ENCODE results near the gene KRT36. TPM values are rescaled to one million over a fixed set of nuclear protein-coding genes. Genes with fewer than 3 reads are reported as not detected.

Gene KRT36
- polyA plus RNA-seq, 3 donors, result 0.24 to 0.87 (median 0.25) TPM

DNA sequence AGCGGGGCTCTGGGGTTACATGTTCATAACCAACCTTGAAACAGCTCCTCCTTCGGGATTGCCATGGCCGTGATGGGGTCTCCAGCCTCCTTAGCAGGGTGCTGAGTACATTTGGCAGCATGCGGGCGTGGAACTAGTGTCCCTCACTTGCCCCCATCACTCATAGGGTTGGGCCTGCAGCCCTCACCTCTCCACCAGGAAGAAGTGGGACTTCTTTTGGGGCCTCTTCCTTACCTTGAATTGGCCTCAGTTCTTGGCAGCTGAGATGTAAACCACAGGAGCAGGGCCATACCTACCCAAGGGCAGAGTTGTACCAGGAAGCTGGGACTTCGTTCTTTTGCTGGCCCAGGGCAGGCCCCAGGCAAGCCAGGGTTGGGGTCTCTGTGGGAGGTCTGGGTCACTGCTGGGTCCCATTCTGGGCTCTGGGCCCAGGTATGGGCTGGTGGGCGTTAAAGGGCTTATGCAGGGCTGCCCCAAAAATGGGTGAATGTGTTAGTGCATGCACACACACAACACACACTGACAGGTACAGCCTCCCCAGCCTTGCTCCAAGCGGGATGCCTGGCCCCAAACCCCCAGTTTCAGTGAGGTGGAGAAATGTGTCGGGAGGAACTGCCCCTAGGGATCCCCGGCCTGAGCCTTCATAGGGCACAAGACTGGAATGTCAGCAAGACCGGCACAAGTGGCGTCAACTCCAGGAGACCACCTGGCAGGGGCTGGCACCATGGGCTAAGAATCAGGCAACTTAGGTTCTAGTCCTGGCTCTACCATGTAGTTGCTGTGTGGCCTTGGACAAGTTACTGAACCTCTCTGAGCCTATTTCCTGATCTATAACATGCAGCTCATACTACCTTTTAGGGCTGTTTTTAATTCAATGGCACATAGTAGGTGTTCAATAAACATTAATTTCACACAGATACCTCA is 32.9 kb upstream of the KRT36 start:
- Mint-ChIP-seq H3K36me3 (no peaks in the 10 kb centered on the region), H3K9me3 (peaks cover 0 to 11% (median 2%) of the 10 kb centered on the region in 7 donors), H3K4me1 (peaks cover 10% of the 10 kb centered on the region), H3K27me3 (ENCODE audit: low read depth in 3 of 3) (peaks cover 29 to 40% (median 31%) of the 10 kb centered on the region in 3 donors), H3K27ac (no peak overlapping the region), H3K4me3 (no peak overlapping the region)
- WGBS (ENCODE audit: insufficient coverage), result 98% methylated on average over 9 of the region's 12 CpGs
- intact Hi-C loops (cut with micrococcal nuclease), result no loop called here
- peaks cover 9 to 15% of the 10 kb centered on the region in 2 donors for H3K4me1 ChIP-seq (ENCODE audit: control insufficient read depth in 1 of 2, insufficient read depth in 2 of 2, low read length in 2 of 2)
- H3K9ac ChIP-seq (ENCODE audit: insufficient read depth, low read length, poor library complexity, severe bottlenecking), result no peak overlapping the region
- H3K27ac ChIP-seq (ENCODE audit: low read depth in 1 of 2, low read length in 2 of 2), result no peak overlapping the region
- DNase-seq, result no peak
- H3K36me3 ChIP-seq (replicated peaks in 1 of 2; ENCODE audit: control insufficient read depth in 1 of 2, insufficient read depth in 2 of 2, low read length in 2 of 2), result no peaks in the 10 kb centered on the region
- H3K4me3 ChIP-seq (replicated peaks in 1 of 3; ENCODE audit: low read depth in 2 of 3, low read length in 3 of 3), result no peak overlapping the region
- TF ChIP-seq, protein P1, sequence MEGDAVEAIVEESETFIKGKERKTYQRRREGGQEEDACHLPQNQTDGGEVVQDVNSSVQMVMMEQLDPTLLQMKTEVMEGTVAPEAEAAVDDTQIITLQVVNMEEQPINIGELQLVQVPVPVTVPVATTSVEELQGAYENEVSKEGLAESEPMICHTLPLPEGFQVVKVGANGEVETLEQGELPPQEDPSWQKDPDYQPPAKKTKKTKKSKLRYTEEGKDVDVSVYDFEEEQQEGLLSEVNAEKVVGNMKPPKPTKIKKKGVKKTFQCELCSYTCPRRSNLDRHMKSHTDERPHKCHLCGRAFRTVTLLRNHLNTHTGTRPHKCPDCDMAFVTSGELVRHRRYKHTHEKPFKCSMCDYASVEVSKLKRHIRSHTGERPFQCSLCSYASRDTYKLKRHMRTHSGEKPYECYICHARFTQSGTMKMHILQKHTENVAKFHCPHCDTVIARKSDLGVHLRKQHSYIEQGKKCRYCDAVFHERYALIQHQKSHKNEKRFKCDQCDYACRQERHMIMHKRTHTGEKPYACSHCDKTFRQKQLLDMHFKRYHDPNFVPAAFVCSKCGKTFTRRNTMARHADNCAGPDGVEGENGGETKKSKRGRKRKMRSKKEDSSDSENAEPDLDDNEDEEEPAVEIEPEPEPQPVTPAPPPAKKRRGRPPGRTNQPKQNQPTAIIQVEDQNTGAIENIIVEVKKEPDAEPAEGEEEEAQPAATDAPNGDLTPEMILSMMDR (IDR thresholded peaks at IDR 0.05), result no peak
- peaks cover 0 to 11% of the 10 kb centered on the region in 2 donors for H3K9me3 ChIP-seq (replicated peaks in 1 of 2; ENCODE audit: control insufficient read depth in 1 of 2, insufficient read depth in 1 of 2, low read length in 2 of 2)
- peaks cover 8 to 28% of the 10 kb centered on the region in 2 donors for H3K27me3 ChIP-seq (ENCODE audit: control insufficient read depth in 2 of 2, insufficient read depth in 2 of 2, low read length in 2 of 2)
- no peaks in the 10 kb centered on the region for H3K79me2 ChIP-seq (ENCODE audit: insufficient read depth, low read length)
- H2AFZ ChIP-seq (ENCODE audit: insufficient read depth, low read depth, low read length, poor library complexity, severe bottlenecking), result no peak overlapping the region
- H4K20me1 ChIP-seq (ENCODE audit: insufficient read depth, low read length), result no peaks in the 10 kb centered on the region
- no peak overlapping the region for H3K4me2 ChIP-seq (replicated peaks; ENCODE audit: extremely low read depth, low read length, poor library complexity, severe bottlenecking)

DNA sequence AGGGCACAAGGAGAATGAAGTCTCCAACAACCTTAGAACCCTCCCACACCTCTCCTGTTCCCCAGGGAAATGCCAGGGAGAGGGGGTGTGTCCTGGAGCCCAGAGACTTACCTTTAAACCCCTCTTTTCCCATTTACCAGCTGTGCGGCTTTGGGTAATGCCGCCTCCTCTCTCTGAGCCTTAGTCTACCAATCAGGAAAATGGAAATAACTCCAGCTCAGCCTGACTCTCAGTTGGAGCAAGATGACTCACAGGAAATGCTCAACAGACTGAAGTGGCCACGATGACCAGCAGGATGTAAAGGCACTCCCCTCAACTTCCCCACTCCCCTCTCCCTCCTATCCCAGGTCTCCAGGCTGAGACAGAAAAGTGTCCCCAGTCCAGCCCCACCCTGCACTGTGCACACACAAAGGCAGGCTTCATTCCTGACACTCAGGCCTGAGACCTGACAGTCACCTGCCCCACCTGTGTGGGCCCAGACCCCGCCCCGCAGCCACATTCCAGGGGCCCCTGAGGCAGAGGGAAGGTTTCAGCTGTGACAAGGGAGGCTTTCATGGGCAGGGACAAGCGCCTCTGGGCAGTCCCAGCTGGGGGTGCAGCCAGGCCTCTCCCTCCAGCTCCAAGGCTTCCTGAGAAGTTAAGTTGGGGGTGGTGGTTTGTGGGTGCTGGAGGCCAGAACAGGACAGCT is 32.0 kb upstream of the KRT36 start:
- H3K9ac ChIP-seq (ENCODE audit: insufficient read depth, low read length, poor library complexity, severe bottlenecking), result peak overlapping the region; percentile 21
- peaks cover 0 to 4% (median 0%) of the 10 kb centered on the region in 7 donors for H3K9me3 Mint-ChIP-seq
- H3K4me3 ChIP-seq (replicated peaks in 1 of 3; ENCODE audit: low read depth in 2 of 3, low read length in 3 of 3), result no peak overlapping the region
- peaks cover 9 to 11% of the 10 kb centered on the region in 2 donors for H3K4me1 ChIP-seq (ENCODE audit: control insufficient read depth in 1 of 2, insufficient read depth in 2 of 2, low read length in 2 of 2)
- no peaks in the 10 kb centered on the region for H4K20me1 ChIP-seq (ENCODE audit: insufficient read depth, low read length)
- intact Hi-C loops (cut with micrococcal nuclease), result no loop called here
- DNase-seq, result peak; percentile 45 to 74 (median 55)
- no peaks in the 10 kb centered on the region for H3K36me3 ChIP-seq (replicated peaks in 1 of 2; ENCODE audit: control insufficient read depth in 1 of 2, insufficient read depth in 2 of 2, low read length in 2 of 2)
- peaks cover 20 to 32% (median 23%) of the 10 kb centered on the region in 3 donors for H3K27me3 Mint-ChIP-seq (ENCODE audit: low read depth in 3 of 3)
- 70% methylated on average over 5 of the region's 6 CpGs for WGBS (ENCODE audit: insufficient coverage)
- H2AFZ ChIP-seq (ENCODE audit: insufficient read depth, low read depth, low read length, poor library complexity, severe bottlenecking), result no peak overlapping the region
- no peaks in the 10 kb centered on the region for H3K79me2 ChIP-seq (ENCODE audit: insufficient read depth, low read length)
- H3K4me2 ChIP-seq (replicated peaks; ENCODE audit: extremely low read depth, low read length, poor library complexity, severe bottlenecking), result no peak overlapping the region
- no peaks in the 10 kb centered on the region for H3K36me3 Mint-ChIP-seq
- TF ChIP-seq, protein P1 (IDR thresholded peaks at IDR 0.05), result no peak
- no peak overlapping the region for H3K4me3 Mint-ChIP-seq
- H3K27ac ChIP-seq (ENCODE audit: low read depth in 1 of 2, low read length in 2 of 2), result no peak overlapping the region
- peak overlapping the region in 2 of 7 donors; percentile 20 to 35 for H3K27ac Mint-ChIP-seq
- H3K27me3 ChIP-seq (ENCODE audit: control insufficient read depth in 2 of 2, insufficient read depth in 2 of 2, low read length in 2 of 2), result peaks cover 2 to 20% of the 10 kb centered on the region in 2 donors
- H3K9me3 ChIP-seq (replicated peaks in 1 of 2; ENCODE audit: control insufficient read depth in 1 of 2, insufficient read depth in 1 of 2, low read length in 2 of 2), result peaks cover 0 to 3% of the 10 kb centered on the region in 2 donors
- H3K4me1 Mint-ChIP-seq, result peaks cover 6% of the 10 kb centered on the region

All from CD14-positive monocyte (primary cell).